ENCODE data around the gene HYAL2.

HYAL2 gene

GRCh38 chr3:50322386-50323091, at the start of gene HYAL2:
Gene HYAL2, minus strand, starts transcription at chr3:50322745. Its CDS starts 2,256 bp downstream, at chr3:50320489.
- DNase-seq: no peak

DNA sequence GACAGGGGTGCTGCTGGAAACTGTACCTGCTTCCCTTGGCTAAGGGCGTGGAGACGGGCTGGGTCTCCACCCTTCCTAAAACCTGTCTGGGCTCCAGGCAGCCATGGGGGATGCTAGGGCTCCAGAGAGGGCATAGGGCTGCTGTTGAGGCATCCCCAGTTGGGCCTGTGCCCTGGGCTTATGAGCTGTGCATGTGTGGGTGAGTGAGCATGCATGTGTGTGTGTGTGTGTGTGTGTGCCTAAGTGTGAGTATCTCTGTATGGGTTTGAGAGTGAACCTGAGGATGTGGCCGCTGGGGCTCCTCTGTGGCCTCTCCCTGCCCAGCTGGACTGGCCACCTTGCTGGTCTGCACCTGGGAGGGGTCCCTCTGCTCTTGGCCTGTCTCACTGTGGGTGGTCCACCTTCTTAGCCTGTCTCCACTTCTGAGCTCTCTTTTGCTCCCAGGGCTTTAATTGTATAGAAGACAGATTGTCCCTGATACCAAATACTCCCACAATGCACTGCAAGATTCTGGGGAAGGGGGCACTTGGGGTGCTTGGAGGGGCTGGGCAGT, 48.7 kb upstream of the HYAL2 start:
- DNase-seq: no peak

DNA sequence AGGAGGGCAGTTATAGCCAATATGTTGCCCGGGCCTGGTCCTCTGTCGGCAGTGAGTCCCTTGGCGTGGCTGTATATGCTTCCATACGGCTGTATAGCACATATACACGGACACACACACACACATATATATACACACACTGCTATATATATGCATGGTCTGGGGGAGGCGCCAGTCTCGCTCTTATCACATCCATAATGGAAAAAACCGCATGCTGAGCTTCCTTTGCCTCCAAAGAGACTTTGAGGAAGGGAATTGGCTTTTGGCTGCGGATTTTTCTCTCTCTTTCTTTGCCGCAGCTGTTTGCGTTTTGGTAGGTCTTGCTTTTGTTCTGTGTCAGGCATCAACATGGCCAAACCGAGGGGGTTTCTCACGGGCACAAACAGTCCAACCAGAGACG, 48.0 kb upstream of the HYAL2 start:
- no peak for DNase-seq

GRCh38 chr3:50369012-50369670, 46.6 kb upstream of the HYAL2 start:
- DNase-seq: no peak

- DNase-seq: no peak
Observed at GRCh38 chr3:50365842-50366220, 43.3 kb upstream of the HYAL2 start.

GRCh38 chr3:50365080-50365841, 42.7 kb upstream of the HYAL2 start:
- peak; percentile 92 for DNase-seq

DNA sequence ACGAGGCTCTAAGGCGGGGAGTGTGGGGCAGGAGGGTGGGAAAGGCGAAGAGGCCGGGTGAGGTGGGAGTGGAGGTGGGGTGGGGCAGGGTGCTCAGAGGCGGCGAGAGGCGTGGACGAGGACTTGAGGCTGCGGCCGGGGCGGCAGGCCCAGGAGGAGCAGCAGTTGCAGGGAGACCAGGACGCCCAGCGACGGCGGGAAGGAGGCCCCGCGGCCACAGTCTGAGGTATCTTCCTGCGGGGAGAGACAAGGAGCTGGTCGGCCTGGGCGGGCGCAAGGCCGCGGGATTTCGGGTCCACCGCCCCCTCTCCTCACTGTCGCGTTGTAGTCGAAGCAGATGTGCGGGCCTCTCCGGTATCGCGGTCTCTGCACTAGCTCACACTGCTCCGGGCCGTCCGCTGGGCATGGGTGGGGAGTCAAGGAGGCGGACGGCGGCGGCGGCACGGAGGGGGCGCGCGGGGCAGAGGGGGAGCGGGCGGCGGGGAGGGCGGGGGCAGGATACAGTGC, 42.1 kb upstream of the HYAL2 start:
- DNase-seq: no peak

DNA sequence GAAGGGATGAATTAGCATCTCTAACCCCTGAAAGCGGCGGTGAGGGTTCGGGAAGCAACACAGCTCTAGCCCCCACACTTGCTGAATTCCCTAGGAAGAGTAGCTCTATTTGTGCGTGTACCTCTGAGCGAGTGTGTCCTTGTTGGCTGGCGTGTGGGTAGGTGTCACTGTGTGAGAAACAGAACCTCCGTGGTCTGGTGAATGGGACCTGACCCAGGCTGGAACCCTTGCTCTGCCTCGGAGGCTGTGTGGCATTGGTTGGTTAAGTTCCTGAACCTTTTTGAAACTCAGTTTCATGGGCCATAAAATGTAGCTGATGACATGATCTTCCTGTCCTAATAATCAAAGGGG, 37.2 kb upstream of the HYAL2 start:
- no peak for DNase-seq

DNA sequence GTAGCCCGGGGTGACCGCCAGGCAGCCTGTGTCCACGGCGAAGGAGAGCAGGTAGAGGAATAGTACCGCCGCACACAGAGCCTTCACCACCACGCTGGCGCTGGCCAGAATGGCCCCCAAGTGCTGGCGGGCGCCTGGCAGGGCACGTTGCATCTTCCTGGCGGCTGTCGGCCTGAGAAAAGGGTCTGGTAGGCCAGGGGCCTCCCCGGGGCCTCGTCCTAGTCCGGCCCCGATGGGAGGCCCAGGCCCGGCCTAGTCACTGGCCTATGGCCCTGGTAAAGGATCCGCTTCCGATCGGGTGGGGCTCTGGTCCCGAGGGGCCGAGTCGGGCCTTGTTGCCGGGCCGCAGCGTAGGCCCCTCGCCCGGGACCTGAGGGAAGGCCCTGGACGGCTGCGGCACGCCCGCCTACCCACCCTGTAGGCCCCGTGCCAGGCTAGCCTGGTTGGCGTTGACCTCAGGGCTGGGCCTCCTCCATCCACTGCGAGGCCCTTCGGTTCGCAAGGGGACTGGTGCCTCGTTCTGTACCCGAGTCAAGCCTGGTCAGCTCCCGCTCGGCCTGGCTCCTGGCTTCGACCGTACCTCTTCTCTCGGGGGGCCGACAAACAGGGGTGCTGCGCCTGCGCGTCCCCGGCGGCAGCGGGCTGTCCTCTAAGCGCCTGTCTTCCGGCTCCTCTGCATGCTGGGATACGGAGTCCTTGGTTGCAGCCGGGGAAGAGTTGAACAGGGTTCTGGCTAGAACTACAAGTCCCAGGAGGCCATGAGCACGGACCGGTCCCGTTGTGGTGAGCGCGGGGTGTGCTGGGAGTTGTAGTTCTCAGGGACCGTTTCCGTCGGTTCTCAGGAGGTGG, 36.6 kb upstream of the HYAL2 start, which contains the start of gene TMEM115:
TMEM115 (minus strand) TSS at position 611 of the 849 bp plus-strand sequence; CDS start at position 153, 458 bp downstream.
- DNase-seq: peak; percentile 93

GRCh38 chr3:50358355-50358910, 35.9 kb upstream of the HYAL2 start:
- no peak for DNase-seq

DNA sequence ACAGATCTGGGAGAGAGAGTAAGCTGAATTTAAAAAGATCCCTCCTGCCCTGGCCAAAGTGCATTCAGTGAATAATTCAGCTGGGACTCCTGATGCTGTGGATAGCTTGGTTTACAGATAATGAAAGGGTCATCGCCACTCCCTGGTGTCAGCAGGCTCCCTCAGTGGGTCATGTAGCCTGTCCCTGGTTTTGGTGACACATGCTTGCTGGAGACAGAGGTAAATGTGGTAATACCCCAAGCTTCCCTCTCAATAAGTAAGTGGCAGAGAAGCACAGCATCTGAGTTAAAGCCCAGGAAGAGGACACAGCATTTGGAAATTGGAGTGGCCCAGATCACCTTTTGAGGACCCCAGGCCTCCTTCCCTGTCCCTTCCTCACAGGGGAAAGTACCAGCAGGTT, 34.9 kb upstream of the HYAL2 start:
- no peak for DNase-seq

DNA sequence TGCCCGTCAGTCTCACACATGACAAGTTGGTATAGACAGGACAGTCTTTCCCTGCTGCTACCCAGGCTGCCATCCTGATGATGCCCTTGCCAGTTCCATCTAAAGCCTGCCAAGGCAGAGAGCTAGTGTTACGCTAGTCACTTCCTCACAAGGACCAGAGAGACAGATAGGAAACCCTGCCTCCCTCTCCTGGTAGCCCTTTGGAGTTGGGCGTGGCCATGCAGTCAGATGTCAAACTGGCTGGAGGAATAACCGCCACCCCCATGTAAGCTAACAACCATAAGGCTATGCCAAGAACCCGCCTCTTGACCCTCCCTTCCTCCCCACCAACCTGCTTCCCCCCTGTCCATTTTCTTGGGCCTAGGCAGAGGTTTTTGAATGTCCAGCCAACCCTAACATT, 34.0 kb upstream of the HYAL2 start:
- no peak for DNase-seq

DNA sequence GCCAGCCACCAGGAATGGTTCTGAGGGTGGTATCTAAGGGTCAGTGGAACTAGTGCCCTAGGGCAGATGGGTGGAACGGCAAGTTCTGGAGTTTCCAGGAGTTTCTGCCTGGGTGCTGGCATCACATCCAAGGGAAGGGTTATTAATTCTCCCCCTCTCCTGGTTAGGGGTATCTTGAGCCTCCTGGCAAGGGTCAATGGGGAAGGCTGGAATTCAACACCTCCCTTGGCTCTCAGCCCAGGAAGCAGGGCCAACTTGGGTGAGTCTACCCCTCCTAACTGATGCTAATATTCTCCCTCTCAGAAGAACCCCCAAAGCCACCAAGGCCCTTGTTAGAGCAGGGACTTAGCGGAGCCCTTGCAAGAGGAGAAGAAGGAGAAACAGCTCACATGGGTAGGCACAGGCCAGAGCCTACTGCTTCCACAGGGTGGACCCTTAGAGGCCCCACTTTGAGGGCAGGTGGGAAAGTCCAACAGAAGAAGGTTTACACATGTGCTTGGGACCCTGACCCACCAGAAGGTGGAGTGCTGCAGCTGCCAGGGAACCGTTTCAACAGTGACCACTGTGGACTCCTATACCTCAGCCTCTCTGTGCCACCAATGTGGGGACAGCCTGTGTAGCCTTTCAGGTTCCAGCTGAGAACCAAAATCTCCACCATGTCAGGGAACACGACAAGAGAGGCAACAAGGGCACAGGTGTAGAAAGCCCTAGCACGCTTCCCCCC, 33.4 kb upstream of the HYAL2 start:
- DNase-seq: no peak

DNA sequence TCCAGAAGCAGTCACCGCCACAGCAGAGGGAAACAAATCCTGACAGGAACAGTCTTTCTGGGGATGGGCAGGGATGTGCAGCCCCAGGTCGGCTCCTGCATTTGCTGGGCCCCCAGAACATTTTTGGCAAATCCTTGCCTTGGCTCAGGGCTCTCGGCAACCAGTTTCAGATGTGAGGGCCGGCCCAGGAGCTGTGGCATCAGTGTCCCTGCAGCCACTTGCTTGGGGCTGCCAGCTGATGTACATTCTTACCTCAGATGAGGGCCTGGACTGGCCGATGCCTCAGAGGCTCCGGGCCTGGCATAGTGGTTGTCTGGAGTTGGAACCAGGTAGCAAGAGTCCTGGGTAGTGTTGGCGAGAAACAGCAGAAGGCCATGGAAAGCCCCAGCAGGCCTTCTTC, 32.3 kb upstream of the HYAL2 start:
- DNase-seq: no peak

DNA sequence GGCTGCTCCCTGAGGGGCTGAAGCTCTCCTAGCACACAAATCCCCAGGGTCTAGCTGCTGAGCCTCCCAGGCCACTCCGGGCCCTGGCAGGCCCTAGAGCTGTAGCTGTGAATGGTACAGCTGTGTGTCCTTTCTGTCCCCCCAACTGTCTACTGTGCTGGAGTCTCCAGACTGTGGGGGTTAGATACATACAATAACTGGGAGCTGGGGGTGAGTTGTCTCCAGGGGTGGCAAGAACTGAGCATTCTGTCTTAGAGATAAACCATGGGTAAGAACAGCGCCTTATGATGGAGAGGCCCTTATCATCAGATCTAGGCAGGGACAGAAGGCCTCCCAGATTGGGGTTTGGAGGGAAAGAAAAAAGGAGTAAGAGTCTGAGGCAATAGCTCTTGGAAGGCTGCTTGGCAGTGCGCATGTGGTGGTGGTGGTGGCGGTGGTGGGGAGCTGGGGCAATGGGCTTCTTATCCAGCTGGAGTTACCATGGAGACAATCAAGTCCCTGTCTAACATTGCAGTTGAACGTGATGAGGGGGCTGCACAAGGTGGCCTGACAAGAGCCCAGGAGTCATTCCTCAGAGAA, 31.7 kb upstream of the HYAL2 start:
- DNase-seq: no peak

DNA sequence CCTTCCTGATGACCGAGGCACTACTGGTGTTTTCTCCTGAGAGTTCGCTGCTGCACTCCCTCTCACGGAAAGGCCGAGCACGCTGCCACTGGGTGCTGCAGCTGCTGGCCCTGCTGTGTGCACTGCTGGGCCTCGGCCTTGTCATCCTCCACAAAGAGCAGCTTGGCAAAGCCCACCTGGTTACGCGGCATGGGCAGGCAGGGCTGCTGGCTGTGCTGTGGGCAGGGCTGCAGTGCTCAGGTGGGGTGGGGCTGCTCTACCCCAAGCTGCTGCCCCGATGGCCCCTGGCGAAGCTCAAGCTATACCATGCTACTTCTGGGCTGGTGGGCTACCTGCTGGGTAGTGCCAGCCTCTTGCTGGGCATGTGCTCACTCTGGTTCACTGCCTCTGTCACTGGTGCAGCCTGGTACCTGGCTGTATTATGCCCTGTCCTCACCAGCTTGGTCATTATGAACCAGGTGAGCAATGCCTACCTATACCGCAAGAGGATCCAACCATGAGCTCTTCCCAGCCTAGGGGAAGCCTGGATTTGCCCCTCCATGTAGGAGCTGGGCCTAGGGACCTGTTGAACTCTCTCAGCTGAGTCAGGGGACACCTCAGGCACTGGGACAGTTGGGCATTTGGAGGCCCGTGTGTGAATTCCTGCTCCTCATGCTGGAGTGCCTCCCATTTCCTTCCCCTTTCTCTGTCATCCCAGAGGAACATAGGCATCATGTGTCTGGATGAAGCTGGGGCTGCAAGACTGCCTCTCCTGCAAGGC, 30.9 kb upstream of the HYAL2 start:
- DNase-seq: no peak

- no peak for DNase-seq
Observed at GRCh38 chr3:50352781-50353180, 30.2 kb upstream of the HYAL2 start.

DNA sequence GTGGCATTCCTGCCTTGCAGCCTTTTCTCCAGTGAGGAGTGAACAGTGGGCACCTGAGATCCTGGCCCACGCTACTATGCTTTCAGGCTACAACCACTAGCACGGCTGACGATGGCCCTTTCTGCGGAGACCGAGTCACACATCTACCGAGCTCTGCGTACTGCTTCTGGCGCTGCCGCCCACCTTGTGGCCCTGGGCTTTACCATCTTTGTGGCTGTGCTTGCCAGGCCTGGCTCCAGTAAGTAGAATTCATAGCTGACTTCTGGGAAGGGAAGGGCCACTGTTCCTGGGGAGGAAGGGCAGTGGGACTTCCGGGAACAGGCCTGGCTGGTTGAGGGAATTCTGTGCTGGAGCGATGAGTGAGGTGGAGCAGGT, 28.8 kb upstream of the HYAL2 start:
- no peak for DNase-seq

GRCh38 chr3:50350527-50351322, 28.2 kb upstream of the HYAL2 start, which contains the start of the genes CYB561D2 and NPRL2:
Gene CYB561D2, plus strand, starts transcription at chr3:50350862. Its CDS starts 572 bp downstream, at chr3:50351434.
Gene NPRL2, minus strand, starts transcription at chr3:50350775. Its CDS starts 123 bp downstream, at chr3:50350652.
- peak; percentile 98 for DNase-seq
